ENCODE measurements around the gene ANXA6.

Gene ANXA6

DNA sequence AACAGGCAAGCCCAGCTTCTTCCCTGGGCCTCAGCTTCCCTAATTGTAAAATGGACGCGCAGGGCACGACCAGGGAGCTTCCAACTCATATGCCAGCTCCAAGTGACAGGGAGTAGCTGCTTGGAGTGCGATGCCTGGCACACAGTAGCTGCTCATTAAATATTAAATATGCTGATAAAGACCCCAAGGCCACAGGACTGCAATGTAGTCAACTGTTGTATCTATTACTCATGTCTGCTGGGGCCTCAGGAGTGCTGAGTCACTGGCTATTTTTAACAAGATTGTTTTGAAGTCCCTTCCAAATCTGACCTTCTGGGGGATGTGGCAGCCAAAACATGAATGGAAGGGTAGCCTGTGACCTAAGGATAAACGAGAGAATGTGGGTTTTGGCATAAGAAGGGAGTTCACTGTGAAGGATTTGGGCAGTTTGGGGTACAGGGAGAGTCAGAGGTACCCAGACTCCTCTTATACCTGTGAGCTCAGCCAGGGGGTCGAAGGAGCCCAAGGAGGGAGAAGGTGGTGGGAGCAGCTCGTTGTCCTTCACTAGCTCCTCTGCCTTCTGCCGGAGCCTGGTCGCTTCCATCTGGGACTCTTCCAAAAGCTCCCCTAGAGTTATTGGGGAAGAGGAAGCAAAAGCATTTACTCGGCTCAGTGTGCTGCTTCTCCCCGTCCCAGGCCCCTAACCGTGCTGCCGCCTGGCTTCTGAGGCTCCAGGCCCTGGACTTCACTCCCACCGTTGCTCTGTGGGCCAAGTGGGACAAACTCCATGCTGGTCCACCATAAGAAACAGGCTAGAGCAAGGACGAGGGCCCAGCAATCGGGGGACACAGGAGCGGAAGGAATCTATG lies 94.2 kb downstream of the ANXA6 start:
- DNase-seq (ENCODE audit: low spot score) = no peak

DNA sequence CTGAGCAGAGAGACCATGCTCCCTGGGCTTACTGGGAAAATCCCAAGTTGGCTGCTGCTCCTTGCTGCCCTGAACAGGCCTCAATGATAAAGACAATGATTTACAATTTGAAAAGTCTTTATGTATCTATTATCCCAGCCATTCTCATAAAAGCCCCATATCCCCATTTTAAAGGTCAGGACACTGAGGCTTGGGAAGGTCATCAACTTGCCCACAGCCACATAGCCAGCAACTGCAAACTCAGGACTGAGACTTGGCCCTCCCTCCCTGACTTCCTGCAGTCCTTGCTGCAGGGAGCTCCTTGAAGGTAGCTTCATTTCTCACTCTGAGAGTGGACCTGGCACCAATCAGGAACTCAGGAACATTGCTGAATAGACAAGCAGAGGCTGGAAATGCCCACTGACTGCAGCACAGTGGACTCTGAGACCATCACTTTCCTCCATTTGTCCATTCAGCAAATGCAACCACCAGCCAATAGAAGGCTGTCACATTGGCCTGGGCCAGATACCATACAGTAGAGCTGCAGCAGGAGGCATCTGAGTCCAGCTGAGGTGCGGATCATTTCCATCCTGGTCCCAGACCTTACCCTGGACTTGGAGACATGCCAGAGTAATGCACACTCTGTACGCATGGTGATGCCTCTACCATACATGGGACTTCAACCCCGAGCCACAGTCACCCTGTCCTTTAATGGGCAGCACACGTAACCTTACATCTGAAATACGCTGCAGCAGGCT lies 95.0 kb downstream of the ANXA6 start:
- DNase-seq (ENCODE audit: low spot score) = no peak

DNA sequence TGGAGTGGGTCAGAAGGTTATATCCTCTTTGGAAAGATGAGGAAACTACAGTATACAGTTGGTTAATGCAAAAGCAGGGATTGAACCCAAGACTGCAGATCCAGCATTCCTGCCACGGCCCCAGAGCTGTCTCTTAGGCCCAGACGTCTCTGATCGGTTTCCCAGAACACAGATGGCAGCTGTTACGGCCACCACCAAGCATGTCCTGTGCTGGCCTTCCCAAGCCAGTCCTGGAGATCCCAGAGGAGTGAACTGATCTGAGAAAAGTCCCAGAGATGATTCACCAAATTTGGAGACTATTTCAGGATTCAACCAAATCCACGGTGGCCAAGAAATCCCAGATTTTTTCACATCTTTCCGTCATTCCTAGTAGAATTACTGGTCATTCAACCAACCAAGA lies 96.8 kb downstream of the ANXA6 start:
- no peak for DNase-seq (ENCODE audit: low spot score)

DNA sequence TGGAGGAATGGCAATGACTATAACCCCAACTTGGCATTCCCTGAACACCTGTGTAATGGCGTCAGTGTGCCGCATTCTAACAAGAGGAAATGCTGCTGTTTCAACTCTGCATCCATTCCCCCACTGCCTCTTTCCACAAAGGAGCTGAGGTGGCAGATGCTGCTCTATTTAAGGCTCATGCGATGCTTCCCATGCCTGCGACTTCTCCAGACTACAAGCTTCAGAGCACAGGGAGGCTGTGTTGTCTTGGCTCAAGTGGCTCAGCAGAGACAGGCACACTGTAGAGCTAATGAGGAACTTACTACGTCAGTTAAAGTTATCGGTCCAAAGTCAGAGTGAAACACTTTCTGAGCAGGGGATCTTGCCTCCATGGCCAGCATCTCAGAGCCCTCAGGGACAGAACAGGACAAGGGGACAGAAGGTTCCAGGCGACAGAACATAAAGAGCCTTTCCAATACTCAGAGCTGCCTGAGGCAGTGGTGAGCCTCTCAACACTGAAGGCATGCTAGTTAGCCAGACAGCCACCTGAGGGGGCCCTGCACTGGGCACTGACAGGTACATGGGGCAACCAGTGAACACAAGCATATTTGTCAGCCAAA lies 98.6 kb downstream of the ANXA6 start:
- no peak for DNase-seq (ENCODE audit: low spot score)

DNA sequence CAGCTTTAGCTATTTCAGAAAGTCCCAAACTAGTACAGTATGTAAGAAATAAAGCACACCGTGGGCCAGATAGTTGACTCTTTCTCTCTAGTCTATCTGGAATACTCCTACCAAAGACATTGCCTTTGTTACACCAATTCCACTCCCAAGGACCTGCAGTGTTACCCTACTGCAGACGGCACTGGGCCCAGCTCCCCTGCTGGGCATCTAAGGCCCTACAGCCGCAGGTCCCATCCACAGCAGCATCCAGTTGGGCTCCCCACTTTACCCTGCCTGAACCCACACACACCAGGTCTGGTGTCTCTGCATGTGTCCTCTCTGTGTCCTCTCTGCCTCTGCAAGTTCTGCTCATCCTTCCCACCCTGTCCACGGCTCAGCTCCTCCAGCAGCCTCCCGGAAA lies 99.3 kb downstream of the ANXA6 start:
- no peak for DNase-seq (ENCODE audit: low spot score)

DNA sequence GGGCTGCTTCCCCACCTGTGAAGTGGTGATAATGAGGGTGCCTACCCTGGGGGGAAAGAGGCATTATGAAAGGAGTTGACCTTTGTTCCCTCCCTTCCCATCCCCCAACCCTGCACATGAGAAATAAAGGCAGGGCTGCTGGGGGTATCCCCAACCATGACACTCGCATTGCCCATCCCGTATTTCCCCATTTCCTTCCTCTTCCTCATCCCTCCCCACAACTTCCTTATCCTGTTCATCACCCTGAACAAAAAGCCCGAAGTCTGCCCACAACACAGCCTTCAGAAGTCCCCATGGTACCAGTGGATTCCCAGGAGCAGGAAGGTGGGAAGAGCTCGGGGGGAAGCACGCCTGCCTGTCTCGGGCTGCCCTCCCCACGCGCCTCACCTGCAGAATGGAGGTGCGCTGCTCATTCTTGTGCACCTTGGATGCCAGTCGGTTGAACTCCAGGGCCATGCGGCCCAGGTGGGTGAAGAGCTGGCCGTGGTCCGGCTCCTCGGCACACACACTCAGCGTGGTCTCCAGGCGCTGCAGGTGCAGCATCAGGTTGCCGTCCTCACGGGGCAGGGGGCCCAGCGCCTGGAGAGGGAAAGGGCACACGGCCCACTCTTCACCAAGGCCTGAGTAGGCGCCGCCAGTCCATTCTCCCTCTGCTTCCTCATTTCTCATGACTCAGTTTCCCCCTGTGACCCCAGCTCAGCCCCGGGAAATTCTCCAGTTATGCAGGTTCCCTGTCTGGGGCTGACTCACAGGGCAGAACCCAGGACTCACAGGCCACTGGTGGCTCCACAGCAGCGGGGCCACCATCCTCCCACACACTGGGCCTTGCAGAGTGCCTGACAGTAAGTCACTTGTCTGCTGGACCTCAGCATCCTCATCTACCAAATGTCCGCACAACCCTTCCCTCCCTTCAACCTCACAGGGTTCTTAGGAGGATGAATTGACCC lies 100.9 kb downstream of the ANXA6 start:
- DNase-seq (ENCODE audit: low spot score) = no peak

DNA sequence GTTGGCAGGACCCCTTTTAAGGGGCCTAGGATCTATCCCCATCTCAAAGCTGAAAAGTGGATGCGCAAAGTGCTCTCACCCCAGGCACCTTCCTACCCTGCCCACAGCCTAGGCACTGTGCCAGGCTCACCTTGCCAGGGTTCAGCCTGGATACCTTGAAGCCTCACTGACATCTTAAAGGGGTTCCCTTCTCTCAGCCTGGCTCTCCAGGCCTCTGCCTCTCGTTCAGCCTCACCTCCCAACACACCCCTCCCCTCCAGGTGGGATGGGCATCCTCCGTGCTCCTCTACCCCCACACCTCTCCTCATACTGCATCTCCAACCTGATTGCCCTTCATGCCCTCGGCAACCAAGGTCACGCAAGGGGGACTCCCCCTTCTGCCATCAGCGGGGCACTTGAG lies 102.2 kb downstream of the ANXA6 start:
- DNase-seq (ENCODE audit: low spot score) = no peak

DNA sequence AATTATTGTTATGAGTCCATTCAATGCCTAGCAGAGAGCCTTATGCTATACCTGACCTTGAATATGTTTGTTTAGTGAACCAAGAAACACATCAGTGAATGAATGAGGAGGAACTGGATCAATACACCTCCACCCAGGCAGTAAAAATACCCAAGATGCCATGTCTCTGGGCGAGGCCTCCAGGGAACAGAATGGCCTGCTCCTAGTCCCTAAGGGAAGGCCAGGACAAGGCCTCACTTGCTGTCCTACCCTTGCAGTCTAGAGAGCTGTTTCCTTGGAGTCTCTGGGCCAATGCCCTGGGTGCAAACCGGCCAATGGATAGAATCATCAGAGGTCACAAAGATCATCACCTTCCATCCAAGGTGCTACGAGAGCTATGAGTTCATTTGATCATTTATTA lies 102.9 kb downstream of the ANXA6 start:
- DNase-seq (ENCODE audit: low spot score) = no peak

DNA sequence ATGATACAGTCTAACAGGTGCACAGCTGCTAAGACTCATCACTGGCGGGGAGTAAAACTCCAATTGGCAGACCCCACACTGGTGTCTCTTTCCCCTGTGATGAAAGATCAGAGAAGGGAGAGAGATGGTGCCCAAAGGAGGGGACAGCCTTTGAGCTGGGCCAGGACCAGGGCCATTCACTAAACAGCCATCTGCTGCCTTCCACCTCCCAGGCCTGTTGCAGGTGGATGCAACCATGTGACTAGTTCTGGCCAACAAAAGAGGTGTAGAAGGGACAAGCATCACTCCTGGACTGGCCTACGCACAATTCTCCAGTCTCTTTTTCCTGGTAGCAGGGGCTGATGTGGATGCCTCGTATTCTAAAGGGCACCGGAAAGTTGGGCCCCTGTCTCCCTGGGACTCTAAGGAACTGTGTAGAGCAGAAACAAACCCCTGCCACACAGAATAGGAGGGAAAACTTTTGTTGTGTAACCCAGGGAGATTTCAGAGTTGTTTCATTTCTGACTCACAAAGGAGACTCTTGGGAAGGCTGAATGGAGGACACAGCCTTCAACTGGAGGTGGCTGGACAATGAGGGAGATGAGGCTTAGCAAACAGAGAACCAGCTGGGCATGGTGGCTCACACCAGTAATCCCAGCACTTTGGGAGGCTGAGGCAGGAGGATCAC lies 103.7 kb downstream of the ANXA6 start:
- DNase-seq (ENCODE audit: low spot score) = no peak

DNA sequence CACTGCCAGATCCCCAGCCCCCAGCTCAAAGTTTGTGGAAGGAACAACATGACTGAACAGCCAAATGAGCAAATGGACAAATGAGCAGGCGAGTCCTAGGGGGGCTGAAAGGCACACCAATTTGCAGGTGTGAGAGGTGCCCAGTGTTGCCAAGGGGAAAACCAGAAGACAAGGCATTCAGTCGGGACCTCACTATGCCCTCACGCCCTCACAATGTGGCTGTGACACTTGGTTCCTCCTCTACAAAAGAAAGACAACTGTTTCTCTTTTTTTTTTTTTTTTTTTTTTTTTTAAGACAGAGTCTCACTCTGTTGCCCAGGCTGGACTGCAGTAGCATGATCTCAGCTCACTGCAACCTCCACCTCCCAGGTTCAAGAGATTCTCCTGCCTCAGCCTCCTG lies 104.7 kb downstream of the ANXA6 start:
- DNase-seq (ENCODE audit: low spot score) = no peak

DNA sequence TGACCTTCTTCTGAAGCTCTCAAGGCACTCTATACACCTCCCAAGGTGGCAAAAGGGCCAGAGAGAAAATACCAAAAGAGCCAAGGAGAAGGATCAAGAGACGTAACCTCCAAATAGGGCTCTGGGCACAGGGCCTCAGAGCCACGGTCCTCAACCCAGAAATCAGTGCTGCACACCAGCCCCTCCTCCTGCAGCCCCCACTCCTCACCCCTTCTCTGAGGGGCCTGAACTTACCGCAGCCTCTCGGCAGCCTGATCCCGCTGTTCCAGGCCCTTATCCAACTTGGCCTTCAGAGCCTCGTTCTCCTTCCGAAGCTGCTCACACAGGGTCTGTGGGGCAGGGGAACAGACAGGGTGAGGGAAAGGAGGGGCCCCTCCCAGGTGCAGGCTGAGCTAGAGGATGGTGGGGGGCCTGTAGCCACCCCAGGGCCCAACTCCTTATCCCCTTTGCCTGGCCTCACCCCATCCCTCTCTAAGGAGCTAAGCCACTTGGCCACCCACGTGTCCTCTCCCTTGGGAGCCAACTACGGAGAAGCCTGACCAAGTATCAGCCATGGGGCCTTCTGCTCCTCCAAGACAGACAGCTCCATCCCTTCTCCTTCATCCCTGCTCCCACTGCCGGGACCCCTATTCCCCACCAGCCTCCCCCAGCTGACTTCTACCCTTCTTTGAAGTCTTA lies 105.5 kb downstream of the ANXA6 start:
- DNase-seq (ENCODE audit: low spot score) = no peak

DNA sequence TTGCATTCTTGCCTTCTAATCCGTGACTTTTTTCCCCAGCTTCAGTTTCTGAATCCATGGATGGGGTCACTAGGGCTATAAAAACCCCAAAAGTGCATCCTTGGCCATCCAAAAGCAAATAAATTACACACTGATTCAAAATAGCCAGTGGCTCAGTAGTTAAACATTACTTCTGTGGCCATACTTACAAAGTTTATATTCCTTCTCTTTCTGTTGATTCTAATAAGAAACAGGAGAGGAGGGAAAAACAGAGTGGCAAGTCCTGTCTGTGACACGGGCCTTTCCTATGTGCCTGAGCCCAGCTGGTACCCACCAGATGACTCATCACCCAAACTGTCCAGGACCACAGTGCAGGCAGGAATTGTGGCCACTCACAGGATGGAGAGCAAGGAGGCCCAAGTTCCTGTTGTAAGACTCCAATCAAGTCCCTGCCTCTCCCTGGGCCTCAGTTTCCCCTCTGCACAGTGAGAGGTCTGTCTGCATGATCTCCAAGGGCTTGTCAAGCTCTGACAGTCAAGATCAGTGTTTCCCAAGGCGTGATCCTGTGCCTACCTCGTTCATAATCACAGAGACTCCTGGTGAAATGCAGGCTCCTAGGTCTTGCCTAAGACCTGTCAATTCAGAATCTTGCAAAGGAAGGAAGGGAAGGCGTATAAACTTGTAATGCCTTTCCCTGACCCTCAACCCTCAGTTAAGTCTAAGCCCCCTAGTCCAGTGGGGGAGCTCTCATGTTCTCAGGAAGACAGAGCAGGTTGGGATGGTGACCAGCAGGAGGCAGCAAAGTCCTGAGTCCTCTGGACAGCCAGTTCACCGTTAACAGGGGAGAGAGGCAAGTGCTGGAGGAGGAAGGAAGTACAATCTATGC lies 106.3 kb downstream of the ANXA6 start:
- peak; percentile 78 for DNase-seq (ENCODE audit: low spot score)

All from HuH-7.5 (cell line).